HK-2 (cell line): Measurements from ENCODE around the gene DAND5.
A peak's percentile ranks its signal among the peaks of the same experiment; 100 is the strongest.

Experiments used
- DNase-seq: peaks from one replicate; pipeline ENCODE4 v3.0.0-alpha.2; 2018; ENCODE audit not compliant: unreplicated experiment

The DAND5 gene

GRCh38 chr19:12969292-12969988 lies at the start of gene DAND5:
DAND5 (plus strand) TSS chr19:12969576; CDS start chr19:12969661, 85 bp downstream.
- no peak for DNase-seq

- no peak for DNase-seq
Measured at GRCh38 chr19:12921047-12921446, 48.3 kb upstream of the DAND5 start.

GRCh38 chr19:12922959-12923358 lies 46.4 kb upstream of the DAND5 start:
- DNase-seq = no peak

GRCh38 chr19:12924621-12925310 lies 44.6 kb upstream of the DAND5 start:
- DNase-seq = no peak

- DNase-seq = no peak
Measured at GRCh38 chr19:12930002-12930645, 39.3 kb upstream of the DAND5 start.

GRCh38 chr19:12932392-12933286 lies 36.7 kb upstream of the DAND5 start:
- no peak for DNase-seq

- DNase-seq = peak; percentile 92
Measured at GRCh38 chr19:12933287-12934072, 35.9 kb upstream of the DAND5 start, which contains the start of gene FARSA. FARSA (minus strand) TSS chr19:12933711; CDS start chr19:12933696, 15 bp downstream.

GRCh38 chr19:12935071-12935470 lies 34.3 kb upstream of the DAND5 start:
- no peak for DNase-seq

GRCh38 chr19:12936582-12936981 lies 32.8 kb upstream of the DAND5 start:
- no peak for DNase-seq

- DNase-seq = peak; percentile 64
Measured at GRCh38 chr19:12937093-12937926, 32.1 kb upstream of the DAND5 start.

GRCh38 chr19:12937927-12938778 lies 31.2 kb upstream of the DAND5 start, which contains the start of gene CALR:
CALR (plus strand) TSS chr19:12938609; CDS start chr19:12938680, 71 bp downstream.
- DNase-seq = peak; percentile 100

- no peak for DNase-seq
Measured at GRCh38 chr19:12938779-12939601, 30.4 kb upstream of the DAND5 start.

- DNase-seq = no peak
Measured at GRCh38 chr19:12939975-12940423, 29.4 kb upstream of the DAND5 start.

- no peak for DNase-seq
Measured at GRCh38 chr19:12940897-12941296, 28.5 kb upstream of the DAND5 start.

GRCh38 chr19:12943437-12944044 lies 25.8 kb upstream of the DAND5 start:
- DNase-seq = no peak

GRCh38 chr19:12944104-12944674 lies 25.2 kb upstream of the DAND5 start:
- DNase-seq = no peak

GRCh38 chr19:12945479-12946091 lies 23.8 kb upstream of the DAND5 start, which contains the start of gene RAD23A:
RAD23A (plus strand) TSS chr19:12945862; CDS start chr19:12945949, 87 bp downstream.
- peak; percentile 97 for DNase-seq
